Body of pancreas (tissue), 4 donors: Measurements from ENCODE around the gene CEP95.

ENCODE experiments used
- POLR2A ChIP-seq, 3 donors: fragments of 450-650 bp; IDR thresholded peaks; one replicate each; pipeline ENCODE4 v1.6.1; 2016; ENCODE audit warnings: antibody characterized with exemption in 3 of 3, mild to moderate bottlenecking in 2 of 3
- TF ChIP-seq, protein P1 (sequence below), 7 experiments: fragments of 450-650 bp in 4 of 7; fragments of 200-600 bp in 3 of 7; sonication (generic) in 3 of 7; IDR thresholded peaks; one replicate each; pipeline ENCODE4 v1.5.1; 2016 to 2019; ENCODE audit warnings: antibody characterized with exemption in 7 of 7

DNA sequence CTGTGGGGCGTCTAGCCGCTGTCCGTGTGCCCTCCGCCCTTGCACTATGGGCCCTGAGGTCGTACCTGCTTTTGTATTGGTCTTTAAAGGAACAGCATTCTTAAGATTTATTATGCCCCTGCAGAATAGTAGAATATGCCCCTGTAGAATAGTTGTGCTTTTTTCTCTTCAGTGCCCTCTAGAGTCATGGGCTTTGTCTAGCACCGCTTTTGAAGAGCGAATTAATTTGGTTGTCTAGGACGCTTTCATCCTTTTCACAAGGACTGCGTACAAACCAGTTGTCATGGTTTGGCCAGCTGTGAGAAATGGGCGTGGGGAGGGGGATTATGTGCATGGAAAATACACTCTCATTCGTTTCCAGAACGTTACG lies 621 bp downstream of the CEP95 start:
- TF ChIP-seq, protein P1, sequence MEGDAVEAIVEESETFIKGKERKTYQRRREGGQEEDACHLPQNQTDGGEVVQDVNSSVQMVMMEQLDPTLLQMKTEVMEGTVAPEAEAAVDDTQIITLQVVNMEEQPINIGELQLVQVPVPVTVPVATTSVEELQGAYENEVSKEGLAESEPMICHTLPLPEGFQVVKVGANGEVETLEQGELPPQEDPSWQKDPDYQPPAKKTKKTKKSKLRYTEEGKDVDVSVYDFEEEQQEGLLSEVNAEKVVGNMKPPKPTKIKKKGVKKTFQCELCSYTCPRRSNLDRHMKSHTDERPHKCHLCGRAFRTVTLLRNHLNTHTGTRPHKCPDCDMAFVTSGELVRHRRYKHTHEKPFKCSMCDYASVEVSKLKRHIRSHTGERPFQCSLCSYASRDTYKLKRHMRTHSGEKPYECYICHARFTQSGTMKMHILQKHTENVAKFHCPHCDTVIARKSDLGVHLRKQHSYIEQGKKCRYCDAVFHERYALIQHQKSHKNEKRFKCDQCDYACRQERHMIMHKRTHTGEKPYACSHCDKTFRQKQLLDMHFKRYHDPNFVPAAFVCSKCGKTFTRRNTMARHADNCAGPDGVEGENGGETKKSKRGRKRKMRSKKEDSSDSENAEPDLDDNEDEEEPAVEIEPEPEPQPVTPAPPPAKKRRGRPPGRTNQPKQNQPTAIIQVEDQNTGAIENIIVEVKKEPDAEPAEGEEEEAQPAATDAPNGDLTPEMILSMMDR (IDR thresholded peaks at IDR 0.05): peak; percentile 12 to 53 (median 41)
- no peak for TF ChIP-seq POLR2A (IDR thresholded peaks at IDR 0.05)
